Measurements from ENCODE around the gene OSBPL5.
A peak's percentile ranks its signal among the peaks of the same experiment; 100 is the strongest.

OSBPL5 gene

GRCh38 chr11:3122775-3123201 lies 42.3 kb downstream of the OSBPL5 start:
- POLR2A ChIA-PET: no interaction called here
- WGBS (ENCODE audit: insufficient coverage): 96% methylated on average over 9 of the region's 13 CpGs
- Histone ChIP-seq H3K9me3 (ENCODE audit: control extremely low read depth in 1 of 5, control insufficient read depth in 4 of 5, insufficient read depth in 2 of 5, low read depth in 1 of 5, low read length in 4 of 5) (peaks cover 0 to 2% (median 0%) of the 10 kb centered on the region in 5 experiments), H3K4me3 (ENCODE audit: control insufficient read depth in 1 of 7, extremely low read depth in 1 of 7, insufficient read depth in 4 of 7, low read depth in 2 of 7, low read length in 6 of 7) (no peak overlapping the region), H3K27me3 (replicated peaks in 2 of 5; ENCODE audit: control insufficient read depth in 4 of 5, insufficient read depth in 5 of 5, low read length in 4 of 5) (no peaks in the 10 kb centered on the region), H3K4me1 (ENCODE audit: control extremely low read depth in 1 of 4, control insufficient read depth in 4 of 4, insufficient read depth in 4 of 4, low read length in 3 of 4) (peaks cover 0 to 17% (median 12%) of the 10 kb centered on the region in 4 experiments), H3K36me3 (ENCODE audit: control insufficient read depth in 4 of 4, insufficient read depth in 4 of 4, low read length in 3 of 4) (peaks cover 3 to 29% (median 11%) of the 10 kb centered on the region in 4 experiments), H3K27ac (ENCODE audit: insufficient read depth in 1 of 2, low read depth in 1 of 2, low read length in 2 of 2, poor library complexity in 1 of 2, severe bottlenecking in 2 of 2) (no peak overlapping the region)
- CTCF ChIA-PET: interaction anchor here (4.8 kb wide), 1 partner anchor 13 kb away, joined by 23 read pairs; no protein-coding TSS in a partner anchor
- DNase-seq: no peak

- H3K27ac ChIP-seq (ENCODE audit: insufficient read depth in 1 of 2, low read depth in 1 of 2, low read length in 2 of 2, poor library complexity in 1 of 2, severe bottlenecking in 2 of 2): no peak overlapping the region
- 98% methylated on average over 23 of the region's 34 CpGs for WGBS (ENCODE audit: insufficient coverage)
Measured at GRCh38 chr11:3121931-3122774, 43.0 kb downstream of the OSBPL5 start.

GRCh38 chr11:3121416-3121815 lies 43.7 kb downstream of the OSBPL5 start:
- no peak overlapping the region for H3K4me3 ChIP-seq (ENCODE audit: control insufficient read depth in 1 of 7, extremely low read depth in 1 of 7, insufficient read depth in 4 of 7, low read depth in 2 of 7, low read length in 6 of 7)
- H3K4me1 ChIP-seq (ENCODE audit: control extremely low read depth in 1 of 4, control insufficient read depth in 4 of 4, insufficient read depth in 4 of 4, low read length in 3 of 4): peaks cover 0 to 8% (median 8%) of the 10 kb centered on the region in 4 experiments
- 97% methylated on average over 10 of the region's 10 CpGs for WGBS (ENCODE audit: insufficient coverage)
- H3K27ac ChIP-seq (ENCODE audit: insufficient read depth in 1 of 2, low read depth in 1 of 2, low read length in 2 of 2, poor library complexity in 1 of 2, severe bottlenecking in 2 of 2): no peak overlapping the region
- POLR2A ChIA-PET: no interaction called here
- DNase-seq: no peak
- CTCF ChIA-PET: interaction anchor here (1.5 kb wide), 1 partner anchor 10 kb away, joined by 8 read pairs; no protein-coding TSS in a partner anchor
- peaks cover 0 to 3% (median 0%) of the 10 kb centered on the region in 5 experiments for H3K9me3 ChIP-seq (ENCODE audit: control extremely low read depth in 1 of 5, control insufficient read depth in 4 of 5, insufficient read depth in 2 of 5, low read depth in 1 of 5, low read length in 4 of 5)
- H3K36me3 ChIP-seq (ENCODE audit: control insufficient read depth in 4 of 4, insufficient read depth in 4 of 4, low read length in 3 of 4): peaks cover 3 to 27% (median 11%) of the 10 kb centered on the region in 4 experiments
- H3K27me3 ChIP-seq (replicated peaks in 2 of 5; ENCODE audit: control insufficient read depth in 4 of 5, insufficient read depth in 5 of 5, low read length in 4 of 5): no peaks in the 10 kb centered on the region

More at GRCh38 chr11:3121931-3122774, 43.0 kb downstream of the OSBPL5 start:
- no peaks in the 10 kb centered on the region for H3K27me3 ChIP-seq (replicated peaks in 2 of 5; ENCODE audit: control insufficient read depth in 4 of 5, insufficient read depth in 5 of 5, low read length in 4 of 5)
- peaks cover 0 to 16% (median 12%) of the 10 kb centered on the region in 4 experiments for H3K4me1 ChIP-seq (ENCODE audit: control extremely low read depth in 1 of 4, control insufficient read depth in 4 of 4, insufficient read depth in 4 of 4, low read length in 3 of 4)
- CTCF ChIA-PET: interaction anchor here (4.8 kb wide), 1 partner anchor 12 kb away, joined by 23 read pairs; no protein-coding TSS in a partner anchor
- DNase-seq: no peak
- POLR2A ChIA-PET: no interaction called here
- H3K36me3 ChIP-seq (ENCODE audit: control insufficient read depth in 4 of 4, insufficient read depth in 4 of 4, low read length in 3 of 4): peaks cover 3 to 29% (median 11%) of the 10 kb centered on the region in 4 experiments
- H3K4me3 ChIP-seq (ENCODE audit: control insufficient read depth in 1 of 7, extremely low read depth in 1 of 7, insufficient read depth in 4 of 7, low read depth in 2 of 7, low read length in 6 of 7): no peak overlapping the region
- H3K9me3 ChIP-seq (ENCODE audit: control extremely low read depth in 1 of 5, control insufficient read depth in 4 of 5, insufficient read depth in 2 of 5, low read depth in 1 of 5, low read length in 4 of 5): peaks cover 0 to 2% (median 0%) of the 10 kb centered on the region in 5 experiments

GRCh38 chr11:3120071-3120792 lies 44.9 kb downstream of the OSBPL5 start:
- Histone ChIP-seq H3K36me3 (ENCODE audit: control insufficient read depth in 4 of 4, insufficient read depth in 4 of 4, low read length in 3 of 4) (peaks cover 3 to 25% (median 11%) of the 10 kb centered on the region in 4 experiments), H3K27ac (ENCODE audit: insufficient read depth in 1 of 2, low read depth in 1 of 2, low read length in 2 of 2, poor library complexity in 1 of 2, severe bottlenecking in 2 of 2) (no peak overlapping the region), H3K27me3 (replicated peaks in 2 of 5; ENCODE audit: control insufficient read depth in 4 of 5, insufficient read depth in 5 of 5, low read length in 4 of 5) (no peaks in the 10 kb centered on the region), H3K4me1 (ENCODE audit: control extremely low read depth in 1 of 4, control insufficient read depth in 4 of 4, insufficient read depth in 4 of 4, low read length in 3 of 4) (peaks cover 0 to 8% (median 8%) of the 10 kb centered on the region in 4 experiments), H3K9me3 (ENCODE audit: control extremely low read depth in 1 of 5, control insufficient read depth in 4 of 5, insufficient read depth in 2 of 5, low read depth in 1 of 5, low read length in 4 of 5) (peaks cover 0 to 5% (median 3%) of the 10 kb centered on the region in 5 experiments), H3K4me3 (ENCODE audit: control insufficient read depth in 1 of 7, extremely low read depth in 1 of 7, insufficient read depth in 4 of 7, low read depth in 2 of 7, low read length in 6 of 7) (no peak overlapping the region)
- 97% methylated on average over 17 of the region's 26 CpGs for WGBS (ENCODE audit: insufficient coverage)
- no peak for DNase-seq
- CTCF ChIA-PET: interaction anchor here (1.2 to 2.2 kb wide), 3 partner anchors 9 to 16 kb away, joined by 4 to 8 read pairs (median 6); no protein-coding TSS in a partner anchor
- POLR2A ChIA-PET: no interaction called here

- H3K9me3 ChIP-seq (ENCODE audit: control extremely low read depth in 1 of 5, control insufficient read depth in 4 of 5, insufficient read depth in 2 of 5, low read depth in 1 of 5, low read length in 4 of 5): peaks cover 0 to 8% (median 3%) of the 10 kb centered on the region in 5 experiments
- H3K4me1 ChIP-seq (ENCODE audit: control extremely low read depth in 1 of 4, control insufficient read depth in 4 of 4, insufficient read depth in 4 of 4, low read length in 3 of 4): peaks cover 0 to 3% (median 1%) of the 10 kb centered on the region in 4 experiments
- 99% methylated on average over 14 of the region's 14 CpGs for WGBS (ENCODE audit: insufficient coverage)
- ChIA-PET CTCF (interaction anchor here (1.2 to 2.2 kb wide), 2 partner anchors 10 to 17 kb away, joined by 4 to 6 read pairs; no protein-coding TSS in a partner anchor), POLR2A (no interaction called here)
- peaks cover 3 to 21% (median 10%) of the 10 kb centered on the region in 4 experiments for H3K36me3 ChIP-seq (ENCODE audit: control insufficient read depth in 4 of 4, insufficient read depth in 4 of 4, low read length in 3 of 4)
- no peak overlapping the region for H3K4me3 ChIP-seq (ENCODE audit: control insufficient read depth in 1 of 7, extremely low read depth in 1 of 7, insufficient read depth in 4 of 7, low read depth in 2 of 7, low read length in 6 of 7)
- DNase-seq: no peak
- H3K27me3 ChIP-seq (replicated peaks in 2 of 5; ENCODE audit: control insufficient read depth in 4 of 5, insufficient read depth in 5 of 5, low read length in 4 of 5): no peaks in the 10 kb centered on the region
- no peak overlapping the region for H3K27ac ChIP-seq (ENCODE audit: insufficient read depth in 1 of 2, low read depth in 1 of 2, low read length in 2 of 2, poor library complexity in 1 of 2, severe bottlenecking in 2 of 2)
Measured at GRCh38 chr11:3119141-3119821, 45.8 kb downstream of the OSBPL5 start.

GRCh38 chr11:3115321-3115720 lies 49.8 kb downstream of the OSBPL5 start:
- ChIA-PET POLR2A (no interaction called here), CTCF (interaction anchor here (1.7 kb wide), 1 partner anchor 20 kb away, joined by 3 read pairs; no protein-coding TSS in a partner anchor)
- 80% methylated on average over 1 of the region's 3 CpGs for WGBS (ENCODE audit: insufficient coverage)
- Histone ChIP-seq H3K4me1 (ENCODE audit: control extremely low read depth in 1 of 4, control insufficient read depth in 4 of 4, insufficient read depth in 4 of 4, low read length in 3 of 4) (peaks cover 0 to 10% (median 3%) of the 10 kb centered on the region in 4 experiments), H3K27ac (ENCODE audit: insufficient read depth in 1 of 2, low read depth in 1 of 2, low read length in 2 of 2, poor library complexity in 1 of 2, severe bottlenecking in 2 of 2) (peak overlapping the region in 1 of 2 experiments; percentile 14), H3K27me3 (replicated peaks in 2 of 5; ENCODE audit: control insufficient read depth in 4 of 5, insufficient read depth in 5 of 5, low read length in 4 of 5) (no peaks in the 10 kb centered on the region), H3K4me3 (ENCODE audit: control insufficient read depth in 1 of 7, extremely low read depth in 1 of 7, insufficient read depth in 4 of 7, low read depth in 2 of 7, low read length in 6 of 7) (no peak overlapping the region), H3K36me3 (ENCODE audit: control insufficient read depth in 4 of 4, insufficient read depth in 4 of 4, low read length in 3 of 4) (peaks cover 0 to 5% (median 2%) of the 10 kb centered on the region in 4 experiments), H3K9me3 (ENCODE audit: control extremely low read depth in 1 of 5, control insufficient read depth in 4 of 5, insufficient read depth in 2 of 5, low read depth in 1 of 5, low read length in 4 of 5) (peaks cover 0 to 8% (median 4%) of the 10 kb centered on the region in 5 experiments)
- DNase-seq: peak in 2 of 3 donors; percentile 28 to 56

All from common myeloid progenitor, CD34-positive (primary cell).